Neural progenitor cell (in vitro differentiated cells): ENCODE data around the gene UNCX. TPM values are rescaled to one million over a fixed set of nuclear protein-coding genes. Genes with fewer than 3 reads are reported as not detected.

Source experiments
- DNase-seq: peaks from one replicate; pipeline ENCODE4 v3.0.0-alpha.2; 2016; ENCODE audit warnings: low spot score
- H2AFZ ChIP-seq: fragments of 200-600 bp; sonication (generic); replicated peaks from 2 replicates; pipeline ENCODE4 v1.6.1; 2016; ENCODE audit warnings: antibody characterized with exemption
- H3F3A ChIP-seq: fragments of 200-600 bp; sonication (generic); 2 replicates; pipeline ENCODE4 v1.6.1; 2016; ENCODE audit warnings: antibody characterized with exemption, low read depth
- H3K27ac ChIP-seq: fragments of 200-600 bp; sonication (generic); 2 replicates; pipeline ENCODE4 v1.5.1; 2016; ENCODE audit warnings: mild to moderate bottlenecking
- H3K27me3 ChIP-seq: fragments of 200-600 bp; sonication (generic); 2 replicates; pipeline ENCODE4 v1.6.1; 2016; ENCODE audit warnings: mild to moderate bottlenecking, moderate library complexity
- H3K36me3 ChIP-seq: fragments of 200-600 bp; sonication (generic); 2 replicates; pipeline ENCODE4 v1.5.1; 2016
- H3K4me1 ChIP-seq: fragments of 200-600 bp; sonication (generic); 2 replicates; pipeline ENCODE4 v1.6.1; 2016; ENCODE audit warnings: mixed run types
- H3K4me2 ChIP-seq: fragments of 200-600 bp; sonication (generic); 2 replicates; pipeline ENCODE4 v1.6.1; 2016
- H3K4me3 ChIP-seq: fragments of 200-600 bp; sonication (generic); 2 replicates; pipeline ENCODE4 v1.5.1; 2016
- H3K79me2 ChIP-seq: fragments of 200-600 bp; sonication (generic); 2 replicates; pipeline ENCODE4 v1.6.1; 2016; ENCODE audit warnings: low read depth
- H3K9ac ChIP-seq: fragments of 200-600 bp; sonication (generic); 2 replicates; pipeline ENCODE4 v1.6.1; 2016
- H3K9me3 ChIP-seq: fragments of 200-600 bp; sonication (generic); 2 replicates; pipeline ENCODE4 v1.5.1; 2016; ENCODE audit warnings: low read depth
- H4K20me1 ChIP-seq: fragments of 200-600 bp; sonication (generic); 2 replicates; pipeline ENCODE4 v1.6.1; 2016; ENCODE audit warnings: low read depth
- H3K27ac Mint-ChIP-seq: 3 replicates; pipeline ENCODE4 v1.8.0; 2021; ENCODE audit warnings: mixed read lengths
- H3K27me3 Mint-ChIP-seq: 2 replicates; pipeline ENCODE4 v1.8.0; 2022; ENCODE audit warnings: low read depth, mild to moderate bottlenecking, inconsistent platforms, moderate library complexity, mixed read lengths; ENCODE audit not compliant: insufficient read depth
- H3K36me3 Mint-ChIP-seq: 3 replicates; pipeline ENCODE4 v1.8.0; 2021; ENCODE audit warnings: mixed read lengths
- H3K4me1 Mint-ChIP-seq: 3 replicates; pipeline ENCODE4 v1.8.0; 2021; ENCODE audit warnings: mixed read lengths
- H3K4me3 Mint-ChIP-seq: 3 replicates; pipeline ENCODE4 v1.8.0; 2021; ENCODE audit warnings: mild to moderate bottlenecking, moderate library complexity, mixed read lengths
- H3K9me3 Mint-ChIP-seq: 3 replicates; pipeline ENCODE4 v1.8.0; 2020; ENCODE audit warnings: mixed read lengths
- CTCF ChIP-seq: fragments of 200-600 bp; sonication (generic); IDR thresholded peaks from 2 replicates; pipeline ENCODE4 v1.5.1; 2017; ENCODE audit warnings: antibody characterized with exemption, mild to moderate bottlenecking
- EZH2 ChIP-seq: fragments of 200-600 bp; sonication (generic); IDR thresholded peaks from 2 replicates; pipeline ENCODE4 v1.6.1; 2017; ENCODE audit warnings: antibody characterized with exemption, mild to moderate bottlenecking, moderate library complexity
- EZH2phosphoT487 ChIP-seq: fragments of 200-600 bp; sonication (generic); IDR thresholded peaks from 2 replicates; pipeline ENCODE4 v1.6.1; 2017; ENCODE audit warnings: antibody characterized with exemption
- total RNA-seq: library from RNA; depleted of rRNA; stranded (reverse); fragments of >200 nt; gene quantifications from 2 replicates; pipeline ENCODE4 v1.2.3, GENCODE V29; 2015; ENCODE audit warnings: low replicate concordance

UNCX gene
- total RNA-seq, 1 donor from 2014 or later, result not detected

GRCh38 chr7:1255080-1255816 is 22.6 kb downstream of the UNCX start:
- H3K4me1 Mint-ChIP-seq, result peaks cover 11% of the 10 kb centered on the region
- no peak overlapping the region for H3K9ac ChIP-seq
- TF ChIP-seq EZH2, result no peak
- TF ChIP-seq EZH2phosphoT487, result no peak
- no peak for TF ChIP-seq CTCF
- peaks cover 31% of the 10 kb centered on the region for H3K27me3 Mint-ChIP-seq
- no peaks in the 10 kb centered on the region for H3K79me2 ChIP-seq
- DNase-seq, result peak; percentile 44
- H3F3A ChIP-seq, result no peaks in the 10 kb centered on the region
- H3K27me3 ChIP-seq, result peaks cover 96% of the 10 kb centered on the region
- H4K20me1 ChIP-seq, result peaks cover 5% of the 10 kb centered on the region
- no peak overlapping the region for H3K4me3 Mint-ChIP-seq
- H2AFZ ChIP-seq, result no peak overlapping the region
- no peak overlapping the region for H3K4me3 ChIP-seq
- H3K4me2 ChIP-seq, result no peak overlapping the region
- no peak overlapping the region for H3K27ac Mint-ChIP-seq
- peaks cover 18% of the 10 kb centered on the region for H3K4me1 ChIP-seq
- H3K36me3 ChIP-seq, result no peaks in the 10 kb centered on the region
- H3K36me3 Mint-ChIP-seq, result no peaks in the 10 kb centered on the region
- no peak overlapping the region for H3K27ac ChIP-seq
- no peaks in the 10 kb centered on the region for H3K9me3 ChIP-seq
- H3K9me3 Mint-ChIP-seq, result no peaks in the 10 kb centered on the region

- H3K4me1 ChIP-seq, result peaks cover 18% of the 10 kb centered on the region
- H3K27me3 Mint-ChIP-seq, result peaks cover 30% of the 10 kb centered on the region
- no peak overlapping the region for H3K27ac Mint-ChIP-seq
- H3K9me3 ChIP-seq, result no peaks in the 10 kb centered on the region
- H4K20me1 ChIP-seq, result peaks cover 5% of the 10 kb centered on the region
- no peak overlapping the region for H3K4me2 ChIP-seq
- H3K4me3 ChIP-seq, result no peak overlapping the region
- no peak overlapping the region for H3K4me3 Mint-ChIP-seq
- peaks cover 15% of the 10 kb centered on the region for H3K4me1 Mint-ChIP-seq
- H3K27me3 ChIP-seq, result peaks cover 96% of the 10 kb centered on the region
- H2AFZ ChIP-seq, result no peak overlapping the region
- DNase-seq, result no peak
- no peaks in the 10 kb centered on the region for H3F3A ChIP-seq
- TF ChIP-seq CTCF (no peak), EZH2 (no peak), EZH2phosphoT487 (no peak)
- no peak overlapping the region for H3K27ac ChIP-seq
- no peaks in the 10 kb centered on the region for H3K36me3 Mint-ChIP-seq
- H3K9ac ChIP-seq, result no peak overlapping the region
- H3K36me3 ChIP-seq, result no peaks in the 10 kb centered on the region
- H3K79me2 ChIP-seq, result no peaks in the 10 kb centered on the region
- H3K9me3 Mint-ChIP-seq, result no peaks in the 10 kb centered on the region
Observed at GRCh38 chr7:1255817-1256340, 23.2 kb downstream of the UNCX start.

- no peak for DNase-seq
- peaks cover 24% of the 10 kb centered on the region for H3K27me3 Mint-ChIP-seq
- peaks cover 90% of the 10 kb centered on the region for H3K27me3 ChIP-seq
Observed at GRCh38 chr7:1256621-1257020, 23.9 kb downstream of the UNCX start.

More at GRCh38 chr7:1256621-1257020, 23.9 kb downstream of the UNCX start:
- Mint-ChIP-seq H3K4me3 (no peak overlapping the region), H3K36me3 (no peaks in the 10 kb centered on the region), H3K9me3 (no peaks in the 10 kb centered on the region), H3K27ac (no peak overlapping the region), H3K4me1 (peaks cover 10% of the 10 kb centered on the region)
- no peak overlapping the region for H2AFZ ChIP-seq
- H3K4me1 ChIP-seq, result peaks cover 18% of the 10 kb centered on the region
- TF ChIP-seq EZH2phosphoT487, result no peak
- no peak for TF ChIP-seq CTCF
- no peak for TF ChIP-seq EZH2
- H3K4me2 ChIP-seq, result no peak overlapping the region
- H3F3A ChIP-seq, result no peaks in the 10 kb centered on the region
- no peaks in the 10 kb centered on the region for H3K36me3 ChIP-seq
- H3K27ac ChIP-seq, result no peak overlapping the region
- no peak overlapping the region for H3K9ac ChIP-seq
- H3K9me3 ChIP-seq, result no peaks in the 10 kb centered on the region
- H4K20me1 ChIP-seq, result peaks cover 5% of the 10 kb centered on the region
- H3K4me3 ChIP-seq, result no peak overlapping the region
- H3K79me2 ChIP-seq, result no peaks in the 10 kb centered on the region
